T-helper 9 cell (primary cell): ENCODE data around the gene MSANTD2.
"Not testable (repeated sequence)": the region's sequence is repeated elsewhere in the genome, so short reads cannot be mapped to it uniquely, and the experiment has no call there.

Source experiments
- DNase-seq: peaks from one replicate; pipeline ENCODE4 v3.0.0-alpha.2; 2020

Gene MSANTD2

GRCh38 chr11:124814739-124815138, 14.5 kb upstream of the MSANTD2 start:
- DNase-seq, result no peak

DNA sequence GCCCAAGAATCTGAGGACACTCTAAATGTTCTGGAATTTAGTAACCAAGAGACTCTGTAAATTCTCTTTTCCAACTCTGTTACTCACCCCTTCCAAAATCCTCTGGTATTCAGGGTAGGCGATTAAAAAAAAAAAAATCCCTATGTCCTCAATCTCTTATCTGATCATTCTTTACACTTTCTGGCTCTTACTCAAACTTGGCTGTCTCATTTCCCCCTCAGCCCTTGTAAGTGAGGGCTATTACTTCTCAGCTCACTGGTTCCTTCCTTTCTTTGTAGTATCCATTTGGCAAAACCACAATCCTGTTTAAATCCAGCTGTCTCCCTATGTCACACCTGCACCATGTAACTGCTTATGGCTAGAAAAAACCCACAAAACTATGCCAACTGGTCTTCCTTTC, 12.7 kb upstream of the MSANTD2 start:
- DNase-seq, result no peak

DNA sequence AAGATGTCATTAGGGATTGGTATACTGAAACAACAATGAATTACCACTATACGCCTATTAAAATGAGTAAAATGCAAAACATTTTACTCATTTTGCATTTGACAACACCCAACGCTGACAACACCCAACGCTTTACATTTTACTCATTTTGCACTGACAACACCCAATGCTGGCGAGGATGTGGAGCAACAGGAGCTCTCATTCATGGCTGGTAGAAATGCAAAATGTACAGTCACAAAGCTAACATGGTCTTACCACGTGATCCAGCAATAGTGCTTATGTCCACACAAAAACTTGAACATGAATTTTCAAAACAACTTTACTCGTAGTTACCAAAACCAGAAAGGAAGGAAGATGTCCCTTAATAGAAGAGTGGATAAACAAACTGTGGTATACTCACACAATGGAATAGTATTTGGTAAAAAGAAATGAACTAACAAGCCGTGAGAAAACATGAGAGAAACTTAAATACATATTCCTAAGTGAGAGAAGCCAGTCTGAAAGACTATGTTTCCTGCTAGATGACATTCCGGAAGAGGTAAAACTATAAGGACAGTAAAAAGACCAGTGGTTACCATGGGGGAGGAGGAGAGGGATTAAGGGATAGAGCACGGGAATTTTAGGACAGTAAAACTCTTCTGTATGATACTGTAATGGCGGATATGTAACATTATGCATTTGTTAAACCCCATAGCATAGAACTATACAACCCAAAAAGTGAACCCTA, 11.4 kb upstream of the MSANTD2 start:
- no peak for DNase-seq

DNA sequence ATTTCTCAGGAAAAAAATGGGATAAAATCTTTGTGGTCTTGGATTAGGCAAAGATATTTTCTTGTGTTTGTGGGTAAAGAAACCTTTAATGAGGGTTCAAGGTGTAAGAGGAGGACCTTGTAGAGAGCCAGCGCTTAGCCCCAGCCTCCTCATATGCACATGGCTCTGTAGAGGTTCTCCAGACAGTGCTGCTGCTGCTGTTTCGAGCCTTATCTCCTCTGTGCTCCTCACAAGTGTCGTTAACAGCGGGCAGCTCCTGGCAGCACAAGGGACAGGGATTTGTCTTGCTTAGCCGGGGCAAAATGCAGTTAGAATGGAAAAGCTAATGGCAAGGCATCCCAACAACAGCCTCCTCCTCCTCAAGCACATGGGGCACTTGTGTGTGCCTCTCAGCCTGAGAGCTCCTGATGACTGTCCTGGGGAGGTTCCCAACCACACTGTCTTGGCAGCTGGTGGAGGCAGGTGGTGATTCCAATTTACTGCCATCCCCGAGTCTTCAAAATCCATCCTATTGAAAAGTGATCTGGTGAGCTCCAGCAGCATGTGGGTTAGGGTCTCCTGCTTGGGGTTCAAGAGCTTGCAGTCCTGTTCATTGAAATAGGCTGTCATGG, 7.6 kb upstream of the MSANTD2 start:
- no peak for DNase-seq

GRCh38 chr11:124807201-124807600, 7.0 kb upstream of the MSANTD2 start:
- DNase-seq, result no peak

DNA sequence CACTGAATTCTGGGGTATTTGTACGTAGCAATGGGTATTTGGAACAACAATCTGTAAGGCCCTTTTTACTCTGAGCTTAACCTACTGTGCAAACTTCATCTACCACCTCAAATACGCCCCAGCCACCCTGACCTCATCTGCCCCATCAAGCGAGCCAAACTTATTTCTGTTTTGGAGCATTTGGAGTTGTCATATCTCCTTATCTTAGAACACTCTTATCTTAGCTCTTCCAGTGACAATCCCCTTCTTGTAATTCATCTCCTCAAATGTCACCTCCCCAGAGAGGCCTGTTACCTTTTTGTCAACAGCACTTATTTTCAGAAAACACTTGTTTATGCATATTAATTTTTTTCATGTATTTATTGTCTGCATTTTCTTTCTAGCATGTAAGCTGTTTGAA, 4.7 kb upstream of the MSANTD2 start:
- no peak for DNase-seq

- DNase-seq, result no peak
Measured at GRCh38 chr11:124801636-124802312, 1.6 kb upstream of the MSANTD2 start.

DNA sequence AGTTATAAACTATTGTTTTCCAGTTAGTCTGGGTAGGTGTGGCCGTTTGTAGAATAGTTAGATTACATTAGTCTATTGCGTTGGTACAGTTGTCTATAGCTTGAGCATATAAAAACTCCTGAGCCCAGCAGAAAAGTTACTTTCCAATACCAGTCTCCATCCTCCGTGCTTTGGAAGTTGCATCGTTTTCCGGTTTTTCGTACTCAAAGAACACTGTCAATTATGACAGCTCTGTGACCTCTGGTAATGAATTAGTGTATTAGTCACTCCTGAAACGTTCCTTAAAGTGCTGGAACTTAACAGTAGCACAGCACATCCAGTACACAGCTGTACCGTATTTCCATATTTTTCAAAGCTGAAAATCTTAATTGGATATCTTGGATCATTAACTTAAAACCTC, 808 bp upstream of the MSANTD2 start:
- DNase-seq, result no peak

- peak; percentile 39 for DNase-seq
Measured at GRCh38 chr11:124799348-124800225, 619 bp downstream of the MSANTD2 start.

DNA sequence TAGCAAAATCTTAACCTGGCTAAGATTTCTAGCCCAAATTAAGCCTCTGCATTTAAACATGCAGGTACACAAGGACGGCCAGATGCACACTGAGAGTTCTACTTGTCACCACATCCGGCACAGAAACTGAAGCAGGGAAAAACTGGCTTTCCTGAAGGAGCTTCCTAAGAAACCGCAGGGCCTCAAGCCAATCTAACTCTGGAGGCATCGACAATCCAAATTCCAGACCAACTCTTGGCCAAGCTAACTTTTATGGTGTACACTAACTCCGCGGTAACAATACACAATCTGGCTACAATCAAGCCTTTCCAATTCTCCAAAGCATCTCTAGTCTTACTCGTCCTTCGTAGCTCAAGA, 1.2 kb downstream of the MSANTD2 start:
- DNase-seq, result no peak

GRCh38 chr11:124796312-124796711, 3.9 kb downstream of the MSANTD2 start:
- DNase-seq, result no peak

DNA sequence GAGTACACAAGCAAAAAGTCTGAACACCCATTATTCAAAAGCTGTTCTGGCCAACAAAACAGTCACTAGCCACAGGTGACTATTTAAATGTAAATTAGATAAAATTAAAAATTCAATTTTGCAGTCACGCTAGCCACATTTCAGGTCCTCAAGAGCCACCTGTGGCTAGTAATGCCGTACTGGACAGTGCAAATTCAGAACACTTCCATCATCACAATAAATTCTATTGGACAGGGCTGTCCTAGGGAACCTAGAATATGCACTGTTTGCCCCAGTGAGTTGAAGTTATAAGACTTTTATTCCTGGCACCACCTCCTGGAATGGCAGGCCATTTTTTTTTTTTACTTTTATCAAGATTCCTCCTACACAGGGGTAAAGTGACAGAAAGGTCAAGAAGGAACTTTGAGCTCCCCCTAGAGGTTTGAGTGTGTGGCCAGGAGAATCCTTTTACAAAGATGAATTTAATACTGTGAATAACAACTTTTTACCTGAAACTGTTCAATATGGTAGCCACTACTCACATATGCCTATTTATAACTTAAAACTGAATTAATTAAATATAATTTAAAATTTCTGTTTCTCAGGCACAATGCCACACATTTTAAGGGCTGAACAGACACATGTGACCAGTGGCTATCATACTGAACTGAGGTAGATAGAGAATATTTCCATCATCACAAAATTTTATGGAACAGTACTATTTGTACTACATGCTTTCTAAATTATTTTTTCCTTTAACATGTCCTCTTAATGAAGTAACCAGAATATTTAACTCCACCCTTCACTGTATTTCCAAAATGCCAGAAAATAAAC, 6.5 kb downstream of the MSANTD2 start:
- DNase-seq, result no peak

DNA sequence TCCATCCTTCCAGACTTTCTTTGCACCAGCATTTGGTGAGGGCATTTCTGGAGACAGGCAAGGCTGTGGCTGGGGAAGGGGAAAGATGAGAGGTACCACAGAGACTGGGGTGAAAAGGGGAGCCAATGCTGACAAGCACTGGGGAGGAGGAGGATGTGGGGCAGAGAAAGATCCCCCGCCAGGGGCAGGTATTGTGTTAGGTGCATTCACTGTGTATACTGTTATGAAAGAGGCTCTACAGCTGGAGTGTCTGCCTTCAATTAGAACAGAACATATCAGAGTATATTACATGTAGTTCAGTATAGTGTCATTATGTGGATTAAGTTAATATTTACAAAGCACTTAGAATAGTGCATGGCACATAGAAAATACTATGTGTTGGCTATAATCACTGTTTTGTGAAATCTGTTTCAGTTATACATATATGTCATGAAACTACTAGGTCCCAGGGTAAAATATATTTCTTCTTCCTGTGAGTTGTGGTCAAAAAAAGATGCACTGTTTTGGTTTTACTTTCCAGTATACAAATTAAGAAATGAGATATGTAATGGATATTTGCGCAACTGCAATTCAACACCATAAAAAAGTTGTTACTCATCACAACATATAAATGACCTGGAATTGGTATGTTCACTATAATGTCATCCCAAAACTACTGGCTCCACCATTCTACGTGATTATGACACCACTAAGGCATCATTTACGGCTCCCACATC, 8.4 kb downstream of the MSANTD2 start:
- no peak for DNase-seq

- DNase-seq, result no peak
Measured at GRCh38 chr11:124788521-124788920, 11.7 kb downstream of the MSANTD2 start.

GRCh38 chr11:124784051-124784450, 16.2 kb downstream of the MSANTD2 start:
- no peak for DNase-seq

GRCh38 chr11:124783002-124783401, 17.2 kb downstream of the MSANTD2 start:
- no peak for DNase-seq

DNA sequence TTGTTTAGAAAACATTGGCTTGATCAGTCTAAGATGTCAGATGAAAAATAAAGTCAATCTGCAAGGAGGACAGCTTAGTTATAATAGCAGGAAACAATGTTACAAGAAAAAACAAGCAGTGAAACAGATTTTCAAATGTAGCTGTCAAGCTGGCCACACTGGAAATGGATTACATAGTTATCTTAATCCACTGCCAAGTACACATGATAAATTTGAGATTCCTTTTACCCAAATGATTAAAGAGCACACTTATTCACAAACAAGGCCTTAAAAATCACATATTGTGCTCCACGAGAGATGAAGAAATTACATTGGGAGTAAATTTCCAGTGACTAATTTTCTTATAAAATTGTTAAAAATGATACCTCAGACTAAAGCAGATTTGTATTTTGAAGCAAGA, 20.6 kb downstream of the MSANTD2 start:
- no peak for DNase-seq

DNA sequence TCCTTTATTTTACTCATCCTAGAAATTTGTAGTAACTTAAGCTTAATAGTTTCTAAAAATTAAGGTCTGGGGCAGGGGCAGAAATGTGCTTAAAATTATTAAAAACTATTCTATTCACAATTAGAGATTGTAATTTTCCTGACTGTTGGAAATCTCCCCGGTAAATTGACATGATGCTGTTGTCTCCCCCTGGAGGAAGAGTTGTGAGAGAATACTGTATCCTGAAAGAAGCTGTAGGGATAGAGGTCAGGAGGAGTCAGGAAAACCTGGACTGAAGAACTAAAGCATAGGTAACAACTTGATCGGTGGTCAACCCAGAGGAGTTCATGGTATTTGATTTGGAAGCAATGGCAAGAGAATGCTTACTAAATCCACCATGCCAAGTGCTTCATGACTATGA, 21.9 kb downstream of the MSANTD2 start:
- DNase-seq, result no peak

DNA sequence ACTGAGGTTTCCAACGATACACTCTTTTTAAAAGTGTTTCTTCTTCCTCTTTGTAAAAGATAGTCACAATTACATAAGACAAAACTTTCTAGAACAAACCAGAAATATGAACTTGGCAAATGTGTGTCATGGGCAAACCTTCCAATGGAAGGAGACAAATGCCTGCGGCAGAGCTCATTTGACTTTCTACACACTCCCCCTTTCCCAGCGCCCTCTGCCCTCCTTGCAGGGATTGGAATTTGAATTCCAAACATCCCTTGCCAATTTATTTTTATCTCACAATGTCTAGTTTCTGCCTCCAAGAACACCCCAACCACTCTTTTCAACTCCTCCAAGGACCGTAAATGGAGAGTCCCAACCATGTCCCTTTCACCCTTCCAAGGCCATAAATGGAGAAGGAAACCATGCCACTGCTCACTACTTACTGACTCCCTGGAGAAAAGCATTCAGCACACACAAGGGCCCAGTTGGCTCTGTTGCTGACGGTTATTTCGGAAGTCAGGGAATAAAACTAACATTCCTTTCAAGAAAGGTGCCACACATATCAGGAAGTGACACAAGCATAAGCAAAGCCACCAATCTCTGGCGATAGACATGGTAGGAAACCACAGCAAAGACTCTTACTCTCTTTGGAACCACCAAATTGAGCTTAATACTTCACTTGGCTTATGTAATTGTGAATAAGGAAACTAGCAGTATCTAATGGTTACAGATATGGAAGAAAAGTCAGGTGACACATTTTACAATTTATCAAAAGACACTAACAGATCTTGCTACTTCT, 23.2 kb downstream of the MSANTD2 start:
- DNase-seq, result no peak

DNA sequence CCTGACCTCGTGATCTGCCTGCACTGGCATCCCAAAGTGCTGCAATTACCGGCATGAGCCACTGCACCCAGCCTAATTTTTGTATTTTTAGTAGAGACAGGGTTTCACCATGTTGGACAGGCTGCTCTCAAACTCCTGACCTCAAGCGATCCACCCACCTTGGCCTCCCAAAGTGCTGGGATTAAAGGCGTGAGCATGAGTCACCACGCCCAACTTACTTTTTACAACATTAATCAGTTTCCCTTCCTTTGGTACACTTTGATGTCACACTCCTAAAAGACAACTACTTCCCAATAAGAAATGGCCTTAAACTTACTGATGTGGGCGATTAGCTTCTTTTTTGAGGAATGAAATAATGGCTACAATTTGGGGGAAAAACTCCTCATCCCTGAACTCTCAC, 29.2 kb downstream of the MSANTD2 start:
- not testable (repeated sequence) for DNase-seq
